ENCODE data around the gene SPTBN5.

The SPTBN5 gene

GRCh38 chr15:41918506-41919126 lies 24.8 kb upstream of the SPTBN5 start:
- Histone ChIP-seq H3K9me3 (replicated peaks; ENCODE audit: insufficient read depth, low read length) (no peaks in the 10 kb centered on the region), H3K4me2 (ENCODE audit: low read depth, low read length) (no peak overlapping the region), H3K9ac (ENCODE audit: low read length) (no peak overlapping the region), H3K4me3 (ENCODE audit: low read length) (no peak overlapping the region), H3K27me3 (replicated peaks; ENCODE audit: insufficient read depth, low read length) (no peaks in the 10 kb centered on the region), H3K36me3 (replicated peaks; ENCODE audit: insufficient read depth, low read length) (no peaks in the 10 kb centered on the region), H3K79me2 (ENCODE audit: low read length) (no peaks in the 10 kb centered on the region), H4K20me1 (ENCODE audit: insufficient read depth, low read length) (no peaks in the 10 kb centered on the region), H3K4me1 (ENCODE audit: low read length) (peaks cover 11% of the 10 kb centered on the region; the same call in 1 of the 2 replicates), H3K27ac (ENCODE audit: low read length) (no peak overlapping the region), H2AFZ (ENCODE audit: low read length) (no peak overlapping the region), H3F3A (ENCODE audit: insufficient read depth, low read length) (peaks cover 7% of the 10 kb centered on the region; the same call in 1 of the 2 replicates), H3K9me2 (replicated peaks; ENCODE audit: insufficient read depth, low read length) (no peaks in the 10 kb centered on the region)
- DNase-seq = no peak
- TF ChIP-seq EZH2phosphoT487 (IDR thresholded peaks at IDR 0.05; ENCODE audit: low read length) (no peak), CTCF (IDR thresholded peaks at IDR 0.05; ENCODE audit: low read length) (no peak), EZH2 (optimal IDR thresholded peaks at IDR 0.05; ENCODE audit: low read depth, low read length) (no peak)

GRCh38 chr15:41917767-41918430 lies 24.0 kb upstream of the SPTBN5 start:
- Histone ChIP-seq H3K27ac (ENCODE audit: low read length) (no peak overlapping the region), H3K79me2 (ENCODE audit: low read length) (no peaks in the 10 kb centered on the region), H2AFZ (ENCODE audit: low read length) (no peak overlapping the region), H3K9ac (ENCODE audit: low read length) (no peak overlapping the region), H3F3A (ENCODE audit: insufficient read depth, low read length) (peaks cover 7% of the 10 kb centered on the region; the same call in 1 of the 2 replicates), H4K20me1 (ENCODE audit: insufficient read depth, low read length) (no peaks in the 10 kb centered on the region), H3K4me1 (ENCODE audit: low read length) (peaks cover 11% of the 10 kb centered on the region; the same call in 1 of the 2 replicates), H3K36me3 (replicated peaks; ENCODE audit: insufficient read depth, low read length) (no peaks in the 10 kb centered on the region), H3K27me3 (replicated peaks; ENCODE audit: insufficient read depth, low read length) (no peaks in the 10 kb centered on the region), H3K4me2 (ENCODE audit: low read depth, low read length) (no peak overlapping the region), H3K4me3 (ENCODE audit: low read length) (no peak overlapping the region), H3K9me2 (replicated peaks; ENCODE audit: insufficient read depth, low read length) (no peaks in the 10 kb centered on the region), H3K9me3 (replicated peaks; ENCODE audit: insufficient read depth, low read length) (no peaks in the 10 kb centered on the region)
- no peak for DNase-seq
- TF ChIP-seq EZH2phosphoT487 (IDR thresholded peaks at IDR 0.05; ENCODE audit: low read length) = no peak
- TF ChIP-seq CTCF (IDR thresholded peaks at IDR 0.05; ENCODE audit: low read length) = no peak
- TF ChIP-seq EZH2 (optimal IDR thresholded peaks at IDR 0.05; ENCODE audit: low read depth, low read length) = no peak

GRCh38 chr15:41915255-41915994 lies 21.6 kb upstream of the SPTBN5 start:
- Histone ChIP-seq H2AFZ (ENCODE audit: low read length) (no peak overlapping the region), H3K27me3 (replicated peaks; ENCODE audit: insufficient read depth, low read length) (no peaks in the 10 kb centered on the region), H3K27ac (ENCODE audit: low read length) (no peak overlapping the region), H3K4me2 (ENCODE audit: low read depth, low read length) (peak overlapping the region; percentile 38; the same call in 1 of the 2 replicates), H3K36me3 (replicated peaks; ENCODE audit: insufficient read depth, low read length) (no peaks in the 10 kb centered on the region), H4K20me1 (ENCODE audit: insufficient read depth, low read length) (no peaks in the 10 kb centered on the region), H3K9me3 (replicated peaks; ENCODE audit: insufficient read depth, low read length) (no peaks in the 10 kb centered on the region), H3K9ac (ENCODE audit: low read length) (peak overlapping the region; percentile 23; the same call in 1 of the 2 replicates), H3K4me1 (ENCODE audit: low read length) (peaks cover 11% of the 10 kb centered on the region; the same call in 1 of the 2 replicates), H3K79me2 (ENCODE audit: low read length) (no peaks in the 10 kb centered on the region), H3K4me3 (ENCODE audit: low read length) (no peak overlapping the region), H3F3A (ENCODE audit: insufficient read depth, low read length) (peaks cover 7% of the 10 kb centered on the region; the same call in 1 of the 2 replicates), H3K9me2 (replicated peaks; ENCODE audit: insufficient read depth, low read length) (no peaks in the 10 kb centered on the region)
- no peak for TF ChIP-seq CTCF (IDR thresholded peaks at IDR 0.05; ENCODE audit: low read length)
- no peak for TF ChIP-seq EZH2phosphoT487 (IDR thresholded peaks at IDR 0.05; ENCODE audit: low read length)
- no peak for DNase-seq

All from MM.1S (cell line).